ENCODE data around the gene ZNF17. TPM values are rescaled to one million over a fixed set of nuclear protein-coding genes. Genes with fewer than 3 reads are reported as not detected.
"Not testable (repeated sequence)": the region's sequence is repeated elsewhere in the genome, so short reads cannot be mapped to it uniquely, and the experiment has no call there.

ZNF17 gene
- total RNA-seq, 4 donors from 2014 or later = 4.4 to 12.6 (median 6.2) TPM

DNA sequence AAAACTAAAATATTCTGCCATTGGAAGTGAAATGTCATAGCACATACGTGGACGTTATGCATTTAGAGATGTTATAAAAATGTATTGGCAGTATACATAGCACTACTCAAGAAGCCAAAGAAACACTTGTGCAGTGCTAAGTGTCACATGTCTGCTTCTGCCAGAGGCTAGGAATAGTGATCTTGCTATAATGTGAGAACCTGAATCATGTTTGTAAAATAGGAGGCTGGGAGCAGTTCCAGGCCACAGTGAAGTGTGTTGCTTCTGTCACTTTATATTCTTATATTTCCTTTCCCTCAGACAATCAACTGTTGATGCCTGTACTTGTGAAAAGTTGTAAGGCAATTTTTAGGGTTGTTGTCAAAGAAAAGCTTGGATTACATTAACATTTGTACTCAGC lies 44.2 kb upstream of the ZNF17 start:
- no peak for DNase-seq
- Histone ChIP-seq H3K36me3 (peaks cover 0 to 20% (median 0%) of the 10 kb centered on the region in 3 donors), H3K4me3 (no peak overlapping the region), H3K27ac (no peak overlapping the region), H3K9me3 (no peaks in the 10 kb centered on the region), H3K4me1 (peaks cover 6 to 22% (median 9%) of the 10 kb centered on the region in 3 donors), H3K27me3 (no peaks in the 10 kb centered on the region)
- intact Hi-C loops (cut with DNase I) = loop anchor here (10.0 kb wide), 1 partner anchor 638 kb away; the partner anchor contains the start of gene ZNF606
- WGBS, 2 donors = 92 to 93% methylated on average over 2 of the region's 2 CpGs
- TF ChIP-seq POLR2A (IDR thresholded peaks at IDR 0.05) = no peak
- TF ChIP-seq, protein P1, sequence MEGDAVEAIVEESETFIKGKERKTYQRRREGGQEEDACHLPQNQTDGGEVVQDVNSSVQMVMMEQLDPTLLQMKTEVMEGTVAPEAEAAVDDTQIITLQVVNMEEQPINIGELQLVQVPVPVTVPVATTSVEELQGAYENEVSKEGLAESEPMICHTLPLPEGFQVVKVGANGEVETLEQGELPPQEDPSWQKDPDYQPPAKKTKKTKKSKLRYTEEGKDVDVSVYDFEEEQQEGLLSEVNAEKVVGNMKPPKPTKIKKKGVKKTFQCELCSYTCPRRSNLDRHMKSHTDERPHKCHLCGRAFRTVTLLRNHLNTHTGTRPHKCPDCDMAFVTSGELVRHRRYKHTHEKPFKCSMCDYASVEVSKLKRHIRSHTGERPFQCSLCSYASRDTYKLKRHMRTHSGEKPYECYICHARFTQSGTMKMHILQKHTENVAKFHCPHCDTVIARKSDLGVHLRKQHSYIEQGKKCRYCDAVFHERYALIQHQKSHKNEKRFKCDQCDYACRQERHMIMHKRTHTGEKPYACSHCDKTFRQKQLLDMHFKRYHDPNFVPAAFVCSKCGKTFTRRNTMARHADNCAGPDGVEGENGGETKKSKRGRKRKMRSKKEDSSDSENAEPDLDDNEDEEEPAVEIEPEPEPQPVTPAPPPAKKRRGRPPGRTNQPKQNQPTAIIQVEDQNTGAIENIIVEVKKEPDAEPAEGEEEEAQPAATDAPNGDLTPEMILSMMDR (IDR thresholded peaks at IDR 0.05) = no peak

DNA sequence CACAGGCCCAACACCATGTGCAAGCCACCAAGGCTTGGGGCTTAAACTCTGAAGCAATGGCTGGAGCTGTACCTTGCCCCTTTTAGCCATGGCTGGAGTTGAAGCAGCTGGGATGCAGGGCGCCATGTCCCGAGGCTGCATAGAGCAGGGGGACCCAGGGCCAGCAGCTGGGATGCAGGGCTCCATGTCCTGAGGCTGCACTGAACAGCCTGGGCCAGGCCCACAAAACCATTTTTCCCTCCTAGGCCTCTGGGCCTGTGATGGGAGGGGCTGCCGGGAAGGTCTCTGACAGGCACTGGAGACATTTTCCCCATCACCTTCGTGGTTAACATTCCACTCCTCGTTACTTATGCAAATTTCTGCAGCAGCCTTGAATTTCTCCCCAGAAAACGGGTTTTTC lies 36.8 kb upstream of the ZNF17 start:
- 89 to 96% methylated on average over 3 to 4 of the region's 6 CpGs for WGBS, 2 donors
- H3K36me3 ChIP-seq = peaks cover 10 to 85% (median 24%) of the 10 kb centered on the region in 3 donors
- H3K4me1 ChIP-seq = no peaks in the 10 kb centered on the region
- intact Hi-C loops (cut with DNase I) = no loop called here
- no peak overlapping the region for H3K27ac ChIP-seq
- H3K27me3 ChIP-seq = no peaks in the 10 kb centered on the region
- peaks cover 0 to 59% (median 46%) of the 10 kb centered on the region in 3 donors for H3K9me3 ChIP-seq
- no peak overlapping the region for H3K4me3 ChIP-seq
- no peak for TF ChIP-seq POLR2A (IDR thresholded peaks at IDR 0.05)
- TF ChIP-seq, protein P1 (IDR thresholded peaks at IDR 0.05) = no peak
- DNase-seq = no peak

DNA sequence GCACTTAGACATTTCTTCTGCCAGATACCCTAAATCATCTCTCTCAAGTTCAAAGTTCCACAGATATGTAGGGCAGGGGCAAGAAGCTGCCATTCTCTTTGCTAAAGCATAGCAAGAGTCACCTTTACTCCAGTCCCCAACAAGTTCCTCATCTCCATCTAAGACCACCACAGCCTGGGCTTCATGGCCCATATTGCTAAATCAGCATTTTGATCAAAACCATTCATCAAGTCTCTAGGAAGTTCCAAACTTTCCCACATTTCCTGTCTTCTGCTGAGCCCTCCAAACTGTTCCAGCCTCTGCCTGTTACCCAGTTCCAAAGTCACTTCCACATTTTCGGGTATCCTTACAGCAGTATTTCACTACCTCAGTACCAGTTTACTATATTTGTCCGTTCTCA lies 36.3 kb upstream of the ZNF17 start:
- WGBS, 2 donors = 94 to 100% methylated on average over 2 of the region's 2 CpGs
- intact Hi-C loops (cut with DNase I); H3K4me3 ChIP-seq; H3K4me1 ChIP-seq; H3K27me3 ChIP-seq; DNase-seq; H3K27ac ChIP-seq: not testable (repeated sequence)
- peaks cover 10 to 89% (median 24%) of the 10 kb centered on the region in 3 donors for H3K36me3 ChIP-seq
- H3K9me3 ChIP-seq = peaks cover 0 to 63% (median 46%) of the 10 kb centered on the region in 3 donors

DNA sequence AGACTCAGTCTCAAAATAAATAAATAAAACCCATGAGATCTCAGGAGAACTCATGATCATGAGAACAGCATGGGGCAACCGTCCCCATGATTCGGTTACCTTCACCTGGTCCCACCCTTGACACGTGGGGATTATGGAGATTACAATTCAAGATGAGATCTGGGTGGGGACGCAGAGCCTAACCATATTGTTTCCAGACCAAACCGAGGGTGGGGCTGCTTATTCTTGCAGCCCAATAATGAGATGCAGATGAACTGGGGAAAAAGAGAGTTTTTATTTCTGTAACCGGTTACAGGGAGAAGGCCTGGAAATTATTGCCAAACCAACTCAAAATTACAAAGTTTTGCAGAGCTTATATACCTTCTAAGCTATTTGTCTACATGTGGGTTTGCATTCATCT lies 34.8 kb upstream of the ZNF17 start:
- DNase-seq = no peak
- H3K4me1 ChIP-seq = no peaks in the 10 kb centered on the region
- H3K27me3 ChIP-seq = no peaks in the 10 kb centered on the region
- H3K4me3 ChIP-seq = no peak overlapping the region
- H3K9me3 ChIP-seq = peaks cover 0 to 78% (median 46%) of the 10 kb centered on the region in 3 donors
- peaks cover 10 to 84% (median 24%) of the 10 kb centered on the region in 3 donors for H3K36me3 ChIP-seq
- intact Hi-C loops (cut with DNase I) = no loop called here
- TF ChIP-seq, protein P1 (IDR thresholded peaks at IDR 0.05) = no peak
- no peak for TF ChIP-seq POLR2A (IDR thresholded peaks at IDR 0.05)
- H3K27ac ChIP-seq = no peak overlapping the region
- 90 to 96% methylated on average over 6 of the region's 6 CpGs for WGBS, 2 donors

DNA sequence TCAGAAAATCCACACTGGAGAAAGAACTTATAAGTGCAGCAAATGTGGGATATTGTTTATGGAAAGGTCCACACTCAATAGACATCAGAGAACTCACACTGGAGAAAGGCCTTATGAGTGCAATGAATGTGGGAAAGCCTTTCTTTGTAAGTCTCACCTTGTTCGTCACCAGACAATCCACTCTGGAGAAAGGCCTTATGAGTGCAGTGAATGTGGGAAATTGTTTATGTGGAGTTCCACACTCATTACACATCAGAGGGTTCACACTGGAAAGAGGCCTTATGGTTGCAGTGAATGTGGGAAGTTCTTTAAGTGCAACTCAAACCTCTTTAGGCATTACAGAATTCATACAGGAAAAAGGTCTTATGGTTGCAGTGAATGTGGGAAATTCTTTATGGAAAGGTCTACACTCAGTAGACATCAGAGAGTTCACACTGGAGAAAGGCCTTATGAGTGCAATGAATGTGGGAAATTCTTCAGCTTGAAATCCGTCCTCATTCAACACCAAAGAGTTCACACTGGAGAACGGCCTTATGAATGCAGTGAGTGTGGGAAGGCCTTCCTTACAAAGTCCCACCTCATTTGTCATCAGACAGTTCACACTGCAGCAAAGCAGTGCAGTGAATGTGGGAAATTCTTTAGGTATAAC lies 33.3 kb upstream of the ZNF17 start:
- TF ChIP-seq, protein P1 (IDR thresholded peaks at IDR 0.05) = no peak
- TF ChIP-seq POLR2A (IDR thresholded peaks at IDR 0.05) = no peak
- H3K9me3 ChIP-seq = peaks cover 0 to 79% (median 46%) of the 10 kb centered on the region in 3 donors
- intact Hi-C loops (cut with DNase I) = no loop called here

More for the DNA sequence above, 33.3 kb upstream of the ZNF17 start:
- H3K4me3 ChIP-seq = no peak overlapping the region
- WGBS, 2 donors = 89 to 90% methylated on average over 3 of the region's 3 CpGs
- DNase-seq = no peak
- H3K27me3 ChIP-seq = no peaks in the 10 kb centered on the region
- H3K36me3 ChIP-seq = peaks cover 10 to 70% (median 23%) of the 10 kb centered on the region in 3 donors
- no peak overlapping the region for H3K27ac ChIP-seq
- no peaks in the 10 kb centered on the region for H3K4me1 ChIP-seq
